Activated T-cell treated with anti-CD3 and anti-CD28 coated beads, Interleukin-2, amount 50 U/mL, for 24 hours (primary cell): ENCODE data around the gene SCMH1.
"Not testable (repeated sequence)": the region's sequence is repeated elsewhere in the genome, so short reads cannot be mapped to it uniquely, and the experiment has no call there.

Source experiments
- DNase-seq: peaks from one replicate; pipeline ENCODE4 v3.0.0-alpha.2; 2020
- H3K27ac Mint-ChIP-seq: 2 replicates; pipeline ENCODE4 v1.8.0; 2020; ENCODE audit warnings: mild to moderate bottlenecking, mixed read lengths
- H3K27me3 Mint-ChIP-seq: 2 replicates; pipeline ENCODE4 v1.8.0; 2020; ENCODE audit warnings: mixed read lengths
- H3K36me3 Mint-ChIP-seq: 2 replicates; pipeline ENCODE4 v1.8.0; 2020; ENCODE audit warnings: low read depth, mixed read lengths
- H3K4me1 Mint-ChIP-seq: 2 replicates; pipeline ENCODE4 v1.8.0; 2020; ENCODE audit warnings: low read depth, mixed read lengths
- H3K4me3 Mint-ChIP-seq: 2 replicates; pipeline ENCODE4 v1.8.0; 2020; ENCODE audit warnings: mild to moderate bottlenecking, moderate library complexity, mixed read lengths
- H3K9me3 Mint-ChIP-seq: 2 replicates; pipeline ENCODE4 v1.8.0; 2020; ENCODE audit warnings: mixed read lengths

The SCMH1 gene

GRCh38 chr1:41122851-41123518 lies 119.1 kb downstream of the SCMH1 start:
- H3K27me3 Mint-ChIP-seq = no peaks in the 10 kb centered on the region
- no peaks in the 10 kb centered on the region for H3K4me1 Mint-ChIP-seq
- H3K27ac Mint-ChIP-seq = no peak overlapping the region
- no peak overlapping the region for H3K4me3 Mint-ChIP-seq
- H3K9me3 Mint-ChIP-seq = no peaks in the 10 kb centered on the region
- H3K36me3 Mint-ChIP-seq = peaks cover 27% of the 10 kb centered on the region
- DNase-seq = no peak

GRCh38 chr1:41122148-41122547 lies 120.0 kb downstream of the SCMH1 start:
- DNase-seq = no peak
- no peak overlapping the region for H3K4me3 Mint-ChIP-seq
- H3K27ac Mint-ChIP-seq = no peak overlapping the region
- H3K9me3 Mint-ChIP-seq = no peaks in the 10 kb centered on the region
- peaks cover 32% of the 10 kb centered on the region for H3K36me3 Mint-ChIP-seq
- no peaks in the 10 kb centered on the region for H3K27me3 Mint-ChIP-seq
- no peaks in the 10 kb centered on the region for H3K4me1 Mint-ChIP-seq

GRCh38 chr1:41118645-41119044 lies 123.5 kb downstream of the SCMH1 start:
- H3K4me3 Mint-ChIP-seq = no peak overlapping the region
- no peak for DNase-seq
- no peak overlapping the region for H3K27ac Mint-ChIP-seq
- H3K4me1 Mint-ChIP-seq = no peaks in the 10 kb centered on the region
- peaks cover 47% of the 10 kb centered on the region for H3K36me3 Mint-ChIP-seq
- H3K27me3 Mint-ChIP-seq = no peaks in the 10 kb centered on the region
- no peaks in the 10 kb centered on the region for H3K9me3 Mint-ChIP-seq

- DNase-seq, H3K4me3 Mint-ChIP-seq, H3K27ac Mint-ChIP-seq, H3K9me3 Mint-ChIP-seq, H3K4me1 Mint-ChIP-seq, H3K27me3 Mint-ChIP-seq: not testable (repeated sequence)
- peaks cover 50% of the 10 kb centered on the region for H3K36me3 Mint-ChIP-seq
Observed at GRCh38 chr1:41117241-41117640, 124.9 kb downstream of the SCMH1 start.

GRCh38 chr1:41110736-41111135 lies 131.4 kb downstream of the SCMH1 start:
- H3K4me3 Mint-ChIP-seq = no peak overlapping the region
- H3K27me3 Mint-ChIP-seq = no peaks in the 10 kb centered on the region
- DNase-seq = no peak
- H3K4me1 Mint-ChIP-seq = peaks cover 4% of the 10 kb centered on the region
- H3K27ac Mint-ChIP-seq = no peak overlapping the region
- H3K36me3 Mint-ChIP-seq = peaks cover 55% of the 10 kb centered on the region
- H3K9me3 Mint-ChIP-seq = no peaks in the 10 kb centered on the region

- no peaks in the 10 kb centered on the region for H3K27me3 Mint-ChIP-seq
- peaks cover 4% of the 10 kb centered on the region for H3K4me1 Mint-ChIP-seq
- H3K27ac Mint-ChIP-seq = no peak overlapping the region
- DNase-seq = no peak
- no peak overlapping the region for H3K4me3 Mint-ChIP-seq
- H3K36me3 Mint-ChIP-seq = peaks cover 54% of the 10 kb centered on the region
- no peaks in the 10 kb centered on the region for H3K9me3 Mint-ChIP-seq
Observed at GRCh38 chr1:41110286-41110685, 131.8 kb downstream of the SCMH1 start.

GRCh38 chr1:41109310-41110197 lies 132.6 kb downstream of the SCMH1 start:
- H3K4me3 Mint-ChIP-seq = no peak overlapping the region
- H3K27me3 Mint-ChIP-seq = no peaks in the 10 kb centered on the region
- DNase-seq = no peak
- H3K27ac Mint-ChIP-seq = no peak overlapping the region
- peaks cover 4% of the 10 kb centered on the region for H3K4me1 Mint-ChIP-seq
- H3K9me3 Mint-ChIP-seq = no peaks in the 10 kb centered on the region
- peaks cover 54% of the 10 kb centered on the region for H3K36me3 Mint-ChIP-seq

- Mint-ChIP-seq H3K27ac (no peak overlapping the region), H3K27me3 (no peaks in the 10 kb centered on the region), H3K36me3 (peaks cover 49% of the 10 kb centered on the region), H3K4me1 (peaks cover 4% of the 10 kb centered on the region), H3K9me3 (no peaks in the 10 kb centered on the region), H3K4me3 (no peak overlapping the region)
- DNase-seq = no peak
Observed at GRCh38 chr1:41108696-41109275, 133.3 kb downstream of the SCMH1 start.

- H3K27ac Mint-ChIP-seq = no peak overlapping the region
Observed at GRCh38 chr1:41103766-41104165, 138.3 kb downstream of the SCMH1 start.

GRCh38 chr1:41102653-41103052 lies 139.5 kb downstream of the SCMH1 start:
- H3K27ac Mint-ChIP-seq = no peak overlapping the region
- no peaks in the 10 kb centered on the region for H3K9me3 Mint-ChIP-seq
- peaks cover 2% of the 10 kb centered on the region for H3K4me1 Mint-ChIP-seq
- no peak for DNase-seq
- no peak overlapping the region for H3K4me3 Mint-ChIP-seq
- H3K27me3 Mint-ChIP-seq = no peaks in the 10 kb centered on the region
- peaks cover 22% of the 10 kb centered on the region for H3K36me3 Mint-ChIP-seq

More at GRCh38 chr1:41103766-41104165, 138.3 kb downstream of the SCMH1 start:
- peaks cover 2% of the 10 kb centered on the region for H3K4me1 Mint-ChIP-seq
- no peaks in the 10 kb centered on the region for H3K27me3 Mint-ChIP-seq
- H3K9me3 Mint-ChIP-seq = no peaks in the 10 kb centered on the region
- peaks cover 26% of the 10 kb centered on the region for H3K36me3 Mint-ChIP-seq
- no peak for DNase-seq
- H3K4me3 Mint-ChIP-seq = no peak overlapping the region

GRCh38 chr1:41101950-41102607 lies 140.0 kb downstream of the SCMH1 start:
- no peak for DNase-seq
- no peak overlapping the region for H3K4me3 Mint-ChIP-seq
- H3K27ac Mint-ChIP-seq = no peak overlapping the region

GRCh38 chr1:41101076-41101475 lies 141.0 kb downstream of the SCMH1 start:
- Mint-ChIP-seq H3K27ac (no peak overlapping the region), H3K36me3 (peaks cover 12% of the 10 kb centered on the region), H3K27me3 (no peaks in the 10 kb centered on the region), H3K9me3 (no peaks in the 10 kb centered on the region), H3K4me3 (no peak overlapping the region), H3K4me1 (peaks cover 2% of the 10 kb centered on the region)
- no peak for DNase-seq

More at GRCh38 chr1:41101950-41102607, 140.0 kb downstream of the SCMH1 start:
- Mint-ChIP-seq H3K27me3 (no peaks in the 10 kb centered on the region), H3K9me3 (no peaks in the 10 kb centered on the region), H3K36me3 (peaks cover 19% of the 10 kb centered on the region), H3K4me1 (peaks cover 2% of the 10 kb centered on the region)

GRCh38 chr1:41100170-41100569 lies 141.9 kb downstream of the SCMH1 start:
- no peak overlapping the region for H3K27ac Mint-ChIP-seq
- H3K27me3 Mint-ChIP-seq = no peaks in the 10 kb centered on the region
- H3K36me3 Mint-ChIP-seq = peaks cover 12% of the 10 kb centered on the region
- no peak overlapping the region for H3K4me3 Mint-ChIP-seq
- peaks cover 2% of the 10 kb centered on the region for H3K4me1 Mint-ChIP-seq
- DNase-seq = no peak
- no peaks in the 10 kb centered on the region for H3K9me3 Mint-ChIP-seq

- DNase-seq = no peak
- Mint-ChIP-seq H3K27ac (no peak overlapping the region), H3K4me1 (peaks cover 2% of the 10 kb centered on the region), H3K4me3 (no peak overlapping the region), H3K9me3 (no peaks in the 10 kb centered on the region), H3K36me3 (peaks cover 15% of the 10 kb centered on the region), H3K27me3 (no peaks in the 10 kb centered on the region)
Observed at GRCh38 chr1:41098730-41099460, 143.2 kb downstream of the SCMH1 start.
